OCI-LY7 (cell line): Measurements from ENCODE around the gene TMEM131L. TPM values are rescaled to one million over a fixed set of nuclear protein-coding genes. Genes with fewer than 3 reads are reported as not detected.
A peak's percentile ranks its signal among the peaks of the same experiment; 100 is the strongest.

Source experiments
- BruUV-seq: library from RNA; stranded (reverse); fragments of 400-500 nt; replicated peaks from 2 replicates; lab custom pipeline; 2021; lab: Mats Ljungman, UMichigan
- CTCF ChIA-PET: fragments of 300-600 bp; sonication (Branson Sonifier 250); formaldehyde crosslinking; loops from one replicate; lab custom pipeline; 2022; ENCODE audit warnings: antibody characterized with exemption; ENCODE audit not compliant: unreplicated experiment; lab: Charles Lee
- POLR2A ChIA-PET: fragments of 300-600 bp; sonication (Branson Sonifier 250); formaldehyde crosslinking; loops from one replicate; lab custom pipeline; 2022; ENCODE audit warnings: antibody characterized with exemption; lab: Charles Lee
- DNase-seq: peaks from one replicate; pipeline ENCODE4 v3.0.0-alpha.2; 2015; ENCODE audit warnings: low spot score
- H2AFZ ChIP-seq: fragments of 200-600 bp; sonication (generic), shearing (Covaris generic); 2 replicates; pipeline ENCODE4 v1.6.1; 2014; ENCODE audit warnings: mild to moderate bottlenecking, antibody characterized with exemption, low read length, moderate library complexity
- H3K27ac ChIP-seq: fragments of 200-600 bp; sonication (generic); 2 replicates; pipeline ENCODE4 v1.5.1; 2014; ENCODE audit warnings: mixed run types, low read depth, mild to moderate bottlenecking, moderate library complexity, low read length, inconsistent platforms; ENCODE audit not compliant: poor library complexity, severe bottlenecking
- H3K36me3 ChIP-seq: fragments of 200-600 bp; sonication (generic); 2 replicates; pipeline ENCODE4 v1.6.1; 2014; ENCODE audit warnings: mild to moderate bottlenecking, antibody characterized with exemption, low read length, moderate library complexity, mixed read lengths; ENCODE audit not compliant: insufficient read depth
- H3K4me1 ChIP-seq: fragments of 200-600 bp; sonication (generic); 2 replicates; pipeline ENCODE4 v1.5.1; 2014; ENCODE audit warnings: mild to moderate bottlenecking, low read length; ENCODE audit not compliant: insufficient read depth, poor library complexity, severe bottlenecking
- H3K4me2 ChIP-seq: fragments of 200-600 bp; sonication (generic); 2 replicates; pipeline ENCODE4 v1.6.1; 2014; ENCODE audit warnings: mild to moderate bottlenecking, low read length
- H3K4me3 ChIP-seq: fragments of 200-600 bp; sonication (generic); 2 replicates; pipeline ENCODE4 v1.5.1; 2014; ENCODE audit warnings: mild to moderate bottlenecking, low read depth, low read length; ENCODE audit not compliant: poor library complexity, severe bottlenecking
- H3K79me2 ChIP-seq: fragments of 200-600 bp; sonication (generic); 2 replicates; pipeline ENCODE4 v1.6.1; 2016; ENCODE audit warnings: low read depth, mild to moderate bottlenecking, low read length, moderate library complexity, mixed read lengths; ENCODE audit not compliant: insufficient read depth
- H3K9me2 ChIP-seq: fragments of 200-600 bp; sonication (generic); 2 replicates; pipeline ENCODE4 v1.6.1; 2016; ENCODE audit warnings: mild to moderate bottlenecking, low read length, mixed read lengths; ENCODE audit not compliant: insufficient read depth
- H3K9me3 ChIP-seq: fragments of 200-600 bp; sonication (generic); 2 replicates; pipeline ENCODE4 v1.6.1; 2014; ENCODE audit warnings: mild to moderate bottlenecking, mixed run types, low read length, mixed read lengths
- H4K20me1 ChIP-seq: fragments of 200-600 bp; sonication (generic); 2 replicates; pipeline ENCODE4 v1.6.1; 2014; ENCODE audit warnings: mild to moderate bottlenecking, antibody characterized with exemption, low read length, moderate library complexity, mixed read lengths; ENCODE audit not compliant: insufficient read depth
- CTCF ChIP-seq: fragments of 200-600 bp; sonication (generic); conservative IDR thresholded peaks from 2 replicates; pipeline ENCODE4 v1.5.1; 2014; ENCODE audit warnings: mild to moderate bottlenecking, antibody characterized with exemption, low read length, moderate library complexity, mixed read lengths
- EZH2phosphoT487 ChIP-seq: fragments of 200-600 bp; sonication (generic); IDR thresholded peaks from 2 replicates; pipeline ENCODE4 v1.6.1; 2018; ENCODE audit warnings: low read depth, borderline replicate concordance, mild to moderate bottlenecking, mixed run types, antibody characterized with exemption, low read length, moderate library complexity, mixed read lengths
- intact Hi-C: fragments of 100-400 bp; cut with micrococcal nuclease; formaldehyde crosslinking; loops from one replicate; pipeline ENCODE4 v1.10.0; 2022; ENCODE audit not compliant: unreplicated experiment
- total RNA-seq, 2 experiments: library from RNA; depleted of rRNA in 1 of 2; stranded (reverse); fragments of >200 nt in 1 of 2; shearing (Covaris generic) in 1 of 2; gene quantifications; 2 replicates each; pipeline ENCODE4 v1.2.3, GENCODE V29; 2014 to 2022

The TMEM131L gene
- total RNA-seq, 2 experiments from 2014 or later = 133 to 148 TPM

GRCh38 chr4:153427363-153428071, 38.6 kb upstream of the TMEM131L start:
- BruUV-seq = no TSS peak
- TF ChIP-seq EZH2phosphoT487 (no peak), CTCF (no peak)

GRCh38 chr4:153428941-153429475, 37.2 kb upstream of the TMEM131L start:
- Histone ChIP-seq H4K20me1 (no peaks in the 10 kb centered on the region), H2AFZ (peak overlapping the region; percentile 18; the same call in 1 of the 2 replicates), H3K4me2 (peak overlapping the region; percentile 68), H3K36me3 (no peaks in the 10 kb centered on the region), H3K9me2 (no peaks in the 10 kb centered on the region), H3K9me3 (no peaks in the 10 kb centered on the region; the same call in 1 of the 2 replicates), H3K4me1 (peaks cover 95% of the 10 kb centered on the region), H3K79me2 (peaks cover 16% of the 10 kb centered on the region; the same call in 1 of the 2 replicates), H3K27ac (peak overlapping the region; percentile 94), H3K4me3 (peak overlapping the region; percentile 11)
- POLR2A ChIA-PET = interaction anchor here (0.8 to 10.0 kb wide), 12 partner anchors 8 to 158 kb away, joined by 3 to 168 read pairs (median 4); partner anchors contain the start of gene MND1
- BruUV-seq = no TSS peak
- peak; percentile 56 for DNase-seq
- TF ChIP-seq CTCF (no peak), EZH2phosphoT487 (no peak)
- CTCF ChIA-PET = interaction anchor here (0.7 kb wide), 1 partner anchor 82 kb away, joined by 3 read pairs; no protein-coding TSS in a partner anchor
- intact Hi-C loops = no loop called here

More at GRCh38 chr4:153427363-153428071, 38.6 kb upstream of the TMEM131L start:
- Histone ChIP-seq H4K20me1 (no peaks in the 10 kb centered on the region), H3K36me3 (no peaks in the 10 kb centered on the region), H3K27ac (peak overlapping the region; percentile 94), H3K4me2 (peak overlapping the region; percentile 68), H3K9me2 (no peaks in the 10 kb centered on the region), H3K9me3 (no peaks in the 10 kb centered on the region; the same call in 1 of the 2 replicates), H3K4me3 (peak overlapping the region; percentile 37), H3K79me2 (peaks cover 12% of the 10 kb centered on the region; the same call in 1 of the 2 replicates), H2AFZ (peak overlapping the region; percentile 5; the same call in 1 of the 2 replicates), H3K4me1 (peaks cover 81% of the 10 kb centered on the region)
- ChIA-PET POLR2A (interaction anchor here (0.5 to 10.0 kb wide), 16 partner anchors 10 to 150 kb away, joined by 3 to 168 read pairs (median 4); partner anchors contain the start of genes MND1 and TMEM131L), CTCF (interaction anchor here (0.7 to 0.9 kb wide), 2 partner anchors 36 to 79 kb away, joined by 3 read pairs; no protein-coding TSS in a partner anchor)
- peak; percentile 68 for DNase-seq
- intact Hi-C loops = no loop called here
